ENCODE data around the gene SLC45A3. TPM values are rescaled to one million over a fixed set of nuclear protein-coding genes. Genes with fewer than 3 reads are reported as not detected.
A peak's percentile ranks its signal among the peaks of the same experiment; 100 is the strongest.

SLC45A3 gene
- total RNA-seq, 1 experiment from 2014 or later, result 16.7 TPM

- no peak overlapping the region for H2BK12ac ChIP-seq (ENCODE audit: insufficient read length, low read depth, low read length)
- H3K4me1 ChIP-seq (ENCODE audit: insufficient read depth, low read length), result peaks cover 17% of the 10 kb centered on the region; the same call in 1 of the 2 replicates
- no peak overlapping the region for H3K23ac ChIP-seq (ENCODE audit: insufficient read length, low read depth, low read length)
- no peak overlapping the region for H2BK15ac ChIP-seq (ENCODE audit: low read depth, low read length)
- TF ChIP-seq, protein P1, sequence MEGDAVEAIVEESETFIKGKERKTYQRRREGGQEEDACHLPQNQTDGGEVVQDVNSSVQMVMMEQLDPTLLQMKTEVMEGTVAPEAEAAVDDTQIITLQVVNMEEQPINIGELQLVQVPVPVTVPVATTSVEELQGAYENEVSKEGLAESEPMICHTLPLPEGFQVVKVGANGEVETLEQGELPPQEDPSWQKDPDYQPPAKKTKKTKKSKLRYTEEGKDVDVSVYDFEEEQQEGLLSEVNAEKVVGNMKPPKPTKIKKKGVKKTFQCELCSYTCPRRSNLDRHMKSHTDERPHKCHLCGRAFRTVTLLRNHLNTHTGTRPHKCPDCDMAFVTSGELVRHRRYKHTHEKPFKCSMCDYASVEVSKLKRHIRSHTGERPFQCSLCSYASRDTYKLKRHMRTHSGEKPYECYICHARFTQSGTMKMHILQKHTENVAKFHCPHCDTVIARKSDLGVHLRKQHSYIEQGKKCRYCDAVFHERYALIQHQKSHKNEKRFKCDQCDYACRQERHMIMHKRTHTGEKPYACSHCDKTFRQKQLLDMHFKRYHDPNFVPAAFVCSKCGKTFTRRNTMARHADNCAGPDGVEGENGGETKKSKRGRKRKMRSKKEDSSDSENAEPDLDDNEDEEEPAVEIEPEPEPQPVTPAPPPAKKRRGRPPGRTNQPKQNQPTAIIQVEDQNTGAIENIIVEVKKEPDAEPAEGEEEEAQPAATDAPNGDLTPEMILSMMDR (conservative IDR thresholded peaks at IDR 0.05), result no peak
- H3K4ac ChIP-seq (ENCODE audit: low read depth, low read length), result no peak overlapping the region
- no peaks in the 10 kb centered on the region for H3K79me1 ChIP-seq (ENCODE audit: insufficient read depth, low read depth, low read length, poor library complexity, severe bottlenecking)
- H2BK5ac ChIP-seq (ENCODE audit: insufficient read length, low read length), result no peak overlapping the region
- H3K27me3 Mint-ChIP-seq (ENCODE audit: low read depth), result no peaks in the 10 kb centered on the region
- H3K18ac ChIP-seq (ENCODE audit: insufficient read length, low read depth, low read length), result no peak overlapping the region
- H3K27me3 ChIP-seq (ENCODE audit: insufficient read depth, low read length), result no peaks in the 10 kb centered on the region
- H3K4me1 Mint-ChIP-seq, result peaks cover 84 to 87% of the 10 kb centered on the region in 2 experiments
- no peak overlapping the region for H4K8ac ChIP-seq (replicated peaks; ENCODE audit: insufficient read length, low read depth, low read length)
- H3T11ph ChIP-seq (ENCODE audit: low read length), result no peak overlapping the region
- H3K36me3 Mint-ChIP-seq (ENCODE audit: insufficient read depth in 1 of 3, low read depth in 3 of 3), result no peaks in the 10 kb centered on the region; a peak in 2 of 7 replicates
- H4K5ac ChIP-seq (ENCODE audit: insufficient read length, low read depth, low read length), result no peak overlapping the region
- no peak overlapping the region for H3K27ac ChIP-seq (ENCODE audit: insufficient read length, low read depth, low read length)
- DNase-seq, result no peak
- no peak overlapping the region for H2BK20ac ChIP-seq (ENCODE audit: low read depth, low read length, poor library complexity, severe bottlenecking)
- H3K9me3 ChIP-seq (ENCODE audit: control insufficient read depth, low read depth, low read length), result no peaks in the 10 kb centered on the region
- no peak overlapping the region for H2AFZ ChIP-seq (ENCODE audit: low read length)
- no peaks in the 10 kb centered on the region for H3K9me3 Mint-ChIP-seq
- H4K20me1 ChIP-seq (ENCODE audit: control insufficient read depth, insufficient read depth, insufficient read length), result no peaks in the 10 kb centered on the region
- WGBS (ENCODE audit: extremely low coverage, insufficient read length, low lambda C conversion rate), result no CpG with 5 or more reads among the region's 11 CpGs
- H3K56ac ChIP-seq (ENCODE audit: insufficient read length, low read depth, low read length), result no peak overlapping the region
- peak overlapping the region; percentile 95 to 99 (median 98) for H3K27ac Mint-ChIP-seq
- H3K4me2 ChIP-seq (ENCODE audit: insufficient read depth, insufficient read length, low read length), result no peak overlapping the region
- no peaks in the 10 kb centered on the region; the same call in 1 of the 2 replicates for H3K79me2 ChIP-seq (ENCODE audit: insufficient read depth, low read length)
- peak overlapping the region; percentile 43 to 65; a peak in 3 of 5 replicates for H3K4me3 Mint-ChIP-seq
- H2AK5ac ChIP-seq (ENCODE audit: insufficient read length, low read length), result no peak overlapping the region
- no peak overlapping the region for H3K14ac ChIP-seq (ENCODE audit: insufficient read depth, low read length)
- H4K91ac ChIP-seq (ENCODE audit: insufficient read length, low read depth, low read length), result no peak overlapping the region
- no peak overlapping the region for H2BK120ac ChIP-seq (ENCODE audit: low read depth, low read length, poor library complexity, severe bottlenecking)
- H3K23me2 ChIP-seq (ENCODE audit: insufficient read length, low read depth, low read length, poor library complexity, severe bottlenecking), result no peaks in the 10 kb centered on the region
- H3K9ac ChIP-seq (ENCODE audit: extremely low read depth, insufficient read length, low read length), result no peak overlapping the region
Observed at GRCh38 chr1:205672395-205672889, 7.9 kb downstream of the SLC45A3 start.
